ENCODE data around the gene HDAC6.
"Not testable (repeated sequence)": the region's sequence is repeated elsewhere in the genome, so short reads cannot be mapped to it uniquely, and the experiment has no call there.

HDAC6 gene

DNA sequence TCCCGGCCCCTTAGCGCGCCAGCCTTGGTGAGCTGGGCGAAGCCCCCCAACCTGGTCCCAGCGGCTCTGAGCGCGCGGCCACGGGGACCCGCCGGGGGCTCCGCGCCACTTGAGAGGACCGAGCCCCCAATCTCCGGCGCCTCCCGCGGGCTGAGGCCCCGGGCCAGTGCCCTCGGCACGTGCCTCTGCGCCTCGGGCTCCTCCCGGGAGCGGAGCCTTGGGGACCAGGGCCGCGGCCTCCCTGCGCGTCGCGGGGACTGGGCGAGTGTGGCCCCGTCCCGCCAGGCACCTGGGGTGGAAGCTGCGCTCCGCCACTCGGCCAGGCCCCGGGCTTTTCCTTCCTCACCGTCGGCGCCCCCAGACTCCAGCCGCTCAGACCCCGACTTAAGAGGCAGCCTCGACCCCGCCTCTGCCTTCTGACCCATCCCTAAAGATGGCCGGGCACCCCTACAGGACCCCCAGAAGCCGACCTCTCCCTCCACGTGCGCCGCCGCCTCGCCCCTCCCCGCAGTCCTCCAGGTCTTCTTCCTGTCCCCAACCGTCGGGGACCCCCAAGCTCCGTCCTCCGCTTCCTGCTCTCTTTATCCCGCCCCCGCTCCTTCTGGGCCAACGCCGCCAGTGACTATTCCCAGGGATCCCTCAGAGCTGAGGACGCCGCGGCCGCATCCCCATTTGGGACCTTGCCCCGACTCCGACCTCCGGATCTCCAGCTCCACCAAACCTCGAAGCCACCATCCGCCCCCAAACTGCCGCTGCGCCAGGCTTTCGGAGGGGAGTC is 25.2 kb downstream of the HDAC6 start:
- no peak for DNase-seq

GRCh38 chrX:48827654-48827968 is 25.7 kb downstream of the HDAC6 start:
- no peak for DNase-seq

GRCh38 chrX:48829016-48829735 is 27.3 kb downstream of the HDAC6 start:
- DNase-seq: no peak

GRCh38 chrX:48831136-48831908 is 29.5 kb downstream of the HDAC6 start:
- DNase-seq: no peak

DNA sequence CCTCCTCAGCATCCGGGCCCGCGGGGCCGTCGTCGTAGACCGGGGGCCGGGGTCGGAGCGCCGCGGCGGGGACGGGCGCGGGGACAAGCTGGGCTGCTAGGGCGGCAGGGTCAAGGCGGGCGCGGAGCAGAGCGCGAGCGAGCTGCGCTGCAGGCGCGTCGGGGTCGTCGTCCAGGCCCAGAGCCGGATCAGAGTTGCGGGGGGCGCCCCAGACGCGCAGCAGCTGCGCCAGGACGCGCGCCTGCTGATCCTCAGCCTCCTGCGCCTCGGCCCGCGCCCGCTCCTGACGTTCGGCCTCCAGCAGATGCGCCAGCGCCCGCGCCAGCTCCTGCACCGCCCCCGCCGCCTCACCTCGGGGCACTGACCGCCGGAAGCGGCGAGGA is 30.0 kb downstream of the HDAC6 start:
- no peak for DNase-seq

GRCh38 chrX:48833542-48834138 is 31.8 kb downstream of the HDAC6 start:
- DNase-seq: no peak

- no peak for DNase-seq
These were observed 32.5 kb downstream of the HDAC6 start for GRCh38 chrX:48834383-48834709.

DNA sequence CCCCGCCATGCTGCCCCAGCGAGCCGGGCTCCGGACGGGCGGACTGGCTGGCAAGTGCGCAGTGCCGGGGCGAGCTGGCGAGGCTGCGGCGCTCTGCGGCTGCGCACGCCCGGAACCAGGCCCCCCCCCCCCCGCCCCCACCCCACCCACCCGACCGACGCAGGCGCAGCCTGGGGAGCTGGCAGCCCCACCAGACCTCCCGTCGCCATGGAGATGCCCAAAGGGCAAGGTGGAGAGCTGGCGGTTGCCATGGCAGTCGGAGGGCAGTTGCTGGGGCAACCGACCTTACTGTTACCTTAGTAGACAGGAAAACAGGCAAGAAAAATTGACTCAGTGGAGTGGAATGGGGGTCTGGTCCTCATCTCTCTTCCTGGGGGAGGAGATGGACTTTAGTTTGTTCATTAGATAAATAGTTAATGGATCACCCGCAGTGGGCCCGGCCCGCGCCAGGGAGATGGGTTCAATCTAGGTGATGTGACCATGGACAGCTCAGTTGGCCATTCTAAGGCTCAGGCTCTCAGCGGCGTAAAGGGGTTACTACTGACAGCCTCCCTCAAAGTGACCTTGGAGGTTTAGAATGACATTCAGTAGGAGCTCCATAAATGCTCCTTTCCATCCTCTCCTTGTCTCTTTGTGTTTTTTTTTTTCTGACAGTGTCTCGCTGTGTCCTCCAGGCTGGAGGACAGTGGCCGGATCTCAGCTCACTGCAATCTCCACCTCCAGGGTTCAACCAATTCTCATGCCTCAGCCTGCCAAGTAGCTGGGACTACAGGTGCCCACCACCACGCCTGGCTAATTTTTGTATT is 33.9 kb downstream of the HDAC6 start, which contains the start of gene PCSK1N:
PCSK1N (minus strand) TSS at position 87 of the 806 bp plus-strand sequence; CDS start at position 9, 78 bp downstream.
- DNase-seq: peak; percentile 40 to 49

GRCh38 chrX:48839686-48840085 is 37.8 kb downstream of the HDAC6 start:
- no peak for DNase-seq

GRCh38 chrX:48848847-48849246 is 47.0 kb downstream of the HDAC6 start:
- DNase-seq: no peak

DNA sequence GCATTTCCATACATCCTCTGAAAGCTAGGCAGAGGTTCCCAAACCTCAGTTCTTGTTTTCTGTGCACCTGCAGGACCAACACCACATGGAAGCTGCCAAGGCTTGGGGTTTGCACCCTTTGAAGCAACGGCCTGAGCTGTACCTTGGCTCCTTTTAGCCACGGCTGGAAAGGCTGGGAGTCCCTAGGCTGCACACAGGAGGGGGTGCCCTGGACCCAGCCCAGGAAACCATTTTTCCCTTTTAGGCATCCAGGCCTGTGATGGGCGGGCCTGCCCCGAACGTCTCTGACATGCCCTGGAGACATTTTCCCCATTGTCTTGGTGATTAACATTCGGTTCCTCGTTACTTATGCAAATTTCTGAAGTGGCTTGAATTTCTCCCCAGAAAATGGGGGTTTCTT is 51.0 kb downstream of the HDAC6 start:
- no peak for DNase-seq

DNA sequence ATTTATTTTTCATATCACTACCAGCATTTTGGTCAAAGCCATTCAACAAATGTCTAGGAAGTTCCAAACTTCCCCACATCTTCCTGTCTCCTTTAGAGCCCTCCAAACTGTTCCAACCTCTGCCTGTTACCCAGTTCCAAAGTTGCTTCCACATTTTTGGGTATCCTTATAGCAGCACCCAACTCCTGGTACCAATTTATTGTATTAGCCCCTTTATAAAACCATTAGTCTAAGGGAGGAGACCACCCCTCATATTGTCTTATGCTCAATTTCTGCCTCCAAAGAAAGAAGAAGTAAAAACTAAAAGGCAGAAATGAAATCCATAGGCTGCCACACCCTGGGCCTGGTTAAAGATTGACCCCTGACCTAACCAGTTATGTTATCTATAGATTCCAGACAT is 51.6 kb downstream of the HDAC6 start:
- not testable (repeated sequence) for DNase-seq

DNA sequence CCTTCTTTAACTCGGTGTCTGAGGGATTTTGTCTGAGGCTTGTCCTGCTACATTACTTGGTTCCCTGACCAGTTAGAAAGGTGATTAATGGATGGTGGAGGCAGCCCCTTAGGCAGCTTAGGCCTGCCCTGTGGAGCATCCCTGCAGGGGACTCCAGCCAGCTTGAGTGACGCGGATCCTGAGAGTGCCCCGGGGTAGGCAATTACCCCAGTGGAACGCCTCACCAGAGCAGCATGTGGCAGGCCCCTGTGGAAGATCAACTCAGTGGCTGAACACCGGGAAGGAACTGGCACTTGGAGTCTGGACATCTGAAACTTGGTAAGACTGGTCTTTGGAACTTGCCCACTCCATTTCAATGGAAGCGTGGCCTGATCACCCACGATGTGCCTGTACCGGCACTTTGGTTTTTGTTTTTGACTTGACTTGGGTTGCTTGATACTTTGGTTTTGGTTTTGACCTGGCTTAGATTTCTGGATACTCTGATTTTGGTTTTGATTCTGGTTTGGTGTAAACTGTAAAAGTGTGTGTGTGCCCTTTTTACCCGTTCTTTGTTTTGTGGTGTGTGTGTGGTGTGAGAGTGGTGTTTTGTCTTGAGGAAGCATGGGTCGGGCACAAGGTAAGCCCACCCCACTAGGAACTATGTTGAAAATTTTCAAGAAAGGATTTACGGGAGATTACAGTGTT is 52.4 kb downstream of the HDAC6 start:
- DNase-seq: not testable (repeated sequence)

GRCh38 chrX:48854898-48855297 is 53.0 kb downstream of the HDAC6 start:
- DNase-seq: no peak

GRCh38 chrX:48864210-48864609 is 62.3 kb downstream of the HDAC6 start:
- no peak for DNase-seq

- DNase-seq: not testable (repeated sequence)
These were observed 70.2 kb downstream of the HDAC6 start for GRCh38 chrX:48872017-48872416.

Measured in activated CD4-positive, alpha-beta T cell treated with anti-CD3 and anti-CD28 coated beads for 4 hours (primary cell).